ENCODE measurements around the gene RAB27B. TPM values are rescaled to one million over a fixed set of nuclear protein-coding genes. Genes with fewer than 3 reads are reported as not detected.

The RAB27B gene
- total and polyA plus RNA-seq, 2 of the 8 experiments (the other 6 are each of a cell fraction or from before 2014, with no cell fraction given) = 0.05 to 0.60 TPM

DNA sequence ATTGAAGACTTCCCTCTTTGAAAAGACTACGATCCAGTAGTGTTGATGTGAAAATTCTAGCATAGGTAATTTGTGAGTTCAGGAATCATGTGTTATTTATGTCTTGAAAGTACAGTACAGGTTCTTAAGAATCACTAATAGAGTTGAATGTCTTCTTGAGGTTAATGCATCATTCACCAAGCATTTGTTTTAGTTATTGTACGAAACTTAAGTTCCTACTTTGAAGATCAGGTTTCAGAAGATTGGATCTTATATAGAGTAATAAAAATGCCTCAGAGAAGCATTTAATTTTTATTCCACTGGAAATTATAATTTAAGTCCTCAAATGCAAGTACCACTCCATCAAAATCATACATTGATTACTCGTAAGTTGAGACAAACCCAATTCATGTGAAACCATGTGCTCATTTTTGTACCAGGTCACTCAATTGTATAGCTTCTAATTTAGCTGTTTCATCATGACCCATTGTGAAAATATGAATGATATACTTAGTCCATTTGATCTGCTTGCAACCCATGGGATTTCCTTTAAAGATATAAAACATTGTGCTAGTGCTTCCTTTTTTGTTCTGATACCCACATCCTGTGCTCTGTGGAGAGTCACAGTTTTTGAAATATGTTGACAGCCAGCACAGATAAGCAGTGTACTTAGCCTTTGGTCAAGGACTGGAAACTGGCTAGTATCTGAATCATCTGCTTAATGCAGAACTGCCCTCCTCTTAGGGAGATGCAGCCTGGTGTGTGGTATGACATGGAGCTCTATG, 22.5 kb upstream of the RAB27B start:
- DNase-seq (ENCODE audit: low read depth in 1 of 2, low spot score in 2 of 2) (no peak), FAIRE-seq (no peak)
- Histone ChIP-seq H3K56ac (replicated peaks; ENCODE audit: insufficient read length, low read depth, low read length) (no peak overlapping the region), H4K20me1 (replicated peaks in 1 of 2; ENCODE audit: control insufficient read depth in 1 of 2, insufficient read depth in 2 of 2, low read length in 2 of 2) (no peaks in the 10 kb centered on the region), H3K4me2 (ENCODE audit: insufficient read depth in 1 of 2, low read depth in 2 of 2, low read length in 2 of 2) (no peak overlapping the region), H3K79me1 (ENCODE audit: low read depth, low read length) (no peaks in the 10 kb centered on the region), H2AFZ (ENCODE audit: low read length) (no peak overlapping the region), H2BK20ac (ENCODE audit: low read length) (no peak overlapping the region), H3K9me3 (ENCODE audit: insufficient read depth in 2 of 2, low read depth in 1 of 2, low read length in 1 of 2) (no peaks in the 10 kb centered on the region), H3K23ac (ENCODE audit: insufficient read length) (no peak overlapping the region), H3K18ac (ENCODE audit: extremely low read depth, low read length) (no peak overlapping the region), H2BK5ac (ENCODE audit: low read depth, low read length) (no peak overlapping the region), H3K4me1 (replicated peaks in 1 of 4; ENCODE audit: control insufficient read depth in 3 of 4, insufficient read depth in 4 of 4, low read length in 3 of 4) (no peaks in the 10 kb centered on the region), H3K79me2 (ENCODE audit: control insufficient read depth in 1 of 2, insufficient read depth in 2 of 2, low read length in 2 of 2) (no peaks in the 10 kb centered on the region), H4K5ac (ENCODE audit: insufficient read length, low read depth, low read length) (no peak overlapping the region), H2BK120ac (replicated peaks; ENCODE audit: low read depth, low read length) (peak overlapping the region; percentile 69), H2BK15ac (ENCODE audit: low read length) (no peak overlapping the region), H2AK5ac (ENCODE audit: low read depth, low read length) (no peak overlapping the region), H3K23me2 (ENCODE audit: low read depth, low read length) (no peaks in the 10 kb centered on the region), H3K27ac (ENCODE audit: low read depth, low read length) (no peak overlapping the region), H3K4ac (replicated peaks; ENCODE audit: insufficient read length, low read depth, low read length) (no peak overlapping the region), H3K27me3 (replicated peaks in 1 of 4; ENCODE audit: control insufficient read depth in 3 of 4, extremely low read depth in 1 of 4, insufficient read depth in 3 of 4, low read length in 3 of 4) (no peaks in the 10 kb centered on the region), H3K36me3 (ENCODE audit: control insufficient read depth in 2 of 4, insufficient read depth in 4 of 4, low read length in 3 of 4) (no peaks in the 10 kb centered on the region), H3K9ac (replicated peaks in 1 of 4; ENCODE audit: extremely low read depth in 1 of 4, low read depth in 3 of 4, low read length in 3 of 4) (no peak overlapping the region), H3K4me3 (ENCODE audit: extremely low read depth in 1 of 4, insufficient read depth in 2 of 4, low read depth in 3 of 4, low read length in 4 of 4) (no peak overlapping the region), H2BK12ac (ENCODE audit: low read depth, low read length) (no peak overlapping the region), H4K91ac (replicated peaks; ENCODE audit: insufficient read length, low read length) (no peak overlapping the region), H3K14ac (ENCODE audit: insufficient read length) (no peak overlapping the region), H4K8ac (ENCODE audit: extremely low read depth, insufficient read depth, low read length) (no peak overlapping the region)
- CTCF ChIA-PET (ENCODE audit: partially characterized antibody) = no interaction called here
- POLR2A ChIA-PET (ENCODE audit: partially characterized antibody) = no interaction called here
- TF ChIP-seq EGR1 (IDR thresholded peaks at IDR 0.05; ENCODE audit: borderline replicate concordance, low read depth, low read length) (no peak), POLR2A (IDR thresholded peaks at IDR 0.05; ENCODE audit: control extremely low read depth in 1 of 2, low read depth in 2 of 2, low read length in 2 of 2) (no peak)
- WGBS, 2 experiments (ENCODE audit: extremely low coverage in 1 of 2, insufficient coverage in 1 of 2, insufficient read length in 1 of 2, insufficient replicate concordance in 2 of 2, low coverage in 1 of 2, low lambda C conversion rate in 2 of 2, missing lambda C conversion rate in 1 of 2) = 89% methylated on average over 3 of the region's 3 CpGs; no CpG with 5 or more reads in 1 of the 2 experiments
